ENCODE measurements around the gene C1QTNF1. TPM values are rescaled to one million over a fixed set of nuclear protein-coding genes. Genes with fewer than 3 reads are reported as not detected.

Gene C1QTNF1
- total RNA-seq, 1 donor from 2014 or later = 14.6 TPM

- peak; percentile 80 for DNase-seq
Measured at GRCh38 chr17:79042421-79043190, 18.6 kb downstream of the C1QTNF1 start.

DNA sequence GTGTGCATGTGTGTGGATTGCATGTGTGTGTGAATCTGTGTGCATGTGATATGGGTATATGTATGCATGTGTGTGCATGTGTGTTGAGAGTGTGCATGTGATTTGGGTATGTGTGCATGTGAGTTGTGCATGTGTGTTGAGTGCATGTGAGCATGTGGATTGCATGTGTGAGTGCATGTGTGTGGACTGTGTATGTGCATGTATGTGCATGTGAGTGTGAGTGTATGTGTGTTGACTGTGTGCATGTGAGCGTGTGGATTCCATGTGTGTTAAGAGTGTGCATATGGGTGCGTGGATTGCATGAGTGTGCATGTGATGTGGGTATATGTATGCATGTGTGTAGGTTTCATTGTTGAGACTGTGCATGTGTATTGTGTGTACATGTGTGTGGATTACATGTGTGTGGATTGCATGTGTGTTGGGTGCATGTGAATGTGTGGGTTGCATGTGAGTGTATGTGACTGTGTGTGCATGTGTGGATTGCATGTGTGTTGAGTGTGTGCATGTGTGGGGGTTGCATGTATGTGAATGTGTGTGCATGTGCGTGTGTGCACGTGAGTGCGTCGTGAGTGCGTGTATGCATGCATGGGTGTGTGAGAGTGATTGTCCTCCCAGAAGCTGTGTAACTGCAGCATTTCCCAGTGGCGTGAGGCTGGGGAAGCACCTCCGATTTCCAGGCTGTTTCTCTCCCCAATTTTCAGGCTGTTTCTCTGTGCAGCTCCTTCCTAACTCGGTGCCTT, 19.4 kb downstream of the C1QTNF1 start:
- DNase-seq = no peak

DNA sequence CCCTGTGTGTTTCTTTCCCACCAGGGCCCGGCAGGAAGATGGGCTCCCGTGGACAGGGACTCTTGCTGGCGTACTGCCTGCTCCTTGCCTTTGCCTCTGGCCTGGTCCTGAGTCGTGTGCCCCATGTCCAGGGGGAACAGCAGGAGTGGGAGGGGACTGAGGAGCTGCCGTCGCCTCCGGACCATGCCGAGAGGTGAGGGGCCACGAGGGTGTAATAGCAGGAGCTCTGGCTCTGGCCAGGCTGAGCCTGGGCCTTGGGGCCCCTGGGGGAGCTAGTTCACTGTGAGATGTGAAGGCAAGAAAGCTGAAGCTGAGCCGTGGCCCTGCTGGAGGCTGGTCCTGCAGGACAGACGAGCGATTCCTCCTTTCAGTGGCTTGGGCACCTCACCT, 20.0 kb downstream of the C1QTNF1 start:
- DNase-seq = no peak

DNA sequence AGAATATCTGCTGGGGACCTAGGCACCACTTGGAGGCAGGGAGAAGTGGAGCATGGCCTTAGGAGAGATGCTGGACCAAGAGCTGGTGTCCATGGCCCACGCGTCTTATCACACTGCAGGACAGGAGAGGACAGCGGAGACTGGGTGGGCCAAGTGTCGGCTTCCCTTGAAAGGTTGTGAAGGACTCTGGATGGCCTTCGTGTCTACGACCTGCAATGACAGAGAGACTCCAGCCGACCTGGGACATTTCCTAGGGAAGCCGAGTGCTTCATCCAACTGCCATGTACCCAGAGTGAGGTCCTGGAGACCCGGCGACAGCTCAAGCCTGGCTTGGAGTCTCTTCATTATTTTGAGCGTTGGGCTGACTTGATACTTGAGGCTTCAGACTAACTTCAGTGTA, 20.5 kb downstream of the C1QTNF1 start:
- DNase-seq = no peak

GRCh38 chr17:79045001-79045729, 21.2 kb downstream of the C1QTNF1 start:
- no peak for DNase-seq

GRCh38 chr17:79045842-79046196, 21.9 kb downstream of the C1QTNF1 start:
- DNase-seq = peak; percentile 86

DNA sequence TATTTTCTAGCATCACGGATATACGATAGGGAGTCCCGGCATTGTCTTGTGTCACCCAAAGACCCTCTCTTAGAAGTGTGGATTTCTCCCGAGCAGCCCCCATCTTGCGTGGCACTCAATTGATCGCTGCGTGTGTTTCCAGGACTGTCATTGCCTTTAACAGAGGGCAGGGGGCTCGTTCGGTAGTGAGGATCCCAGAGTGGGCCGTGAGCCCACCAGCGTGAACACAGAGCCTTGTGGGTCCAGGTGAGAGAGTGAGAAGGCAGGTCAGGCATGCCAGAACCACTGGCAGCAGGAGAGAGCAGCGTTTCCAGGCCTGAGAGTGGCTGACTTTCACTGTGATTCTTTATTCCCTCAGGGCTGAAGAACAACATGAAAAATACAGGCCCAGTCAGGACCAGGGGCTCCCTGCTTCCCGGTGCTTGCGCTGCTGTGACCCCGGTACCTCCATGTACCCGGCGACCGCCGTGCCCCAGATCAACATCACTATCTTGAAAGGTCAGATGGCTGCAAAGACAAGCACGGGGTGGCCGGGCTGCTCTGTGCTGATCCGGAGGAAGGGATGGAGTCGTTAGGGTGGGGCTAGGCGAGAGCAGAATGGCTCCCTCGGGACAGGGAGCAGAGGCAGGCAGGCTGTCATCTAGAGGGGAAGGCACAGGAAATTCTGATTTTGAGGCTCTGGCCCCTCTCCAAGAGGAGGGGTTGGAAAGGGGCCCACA, 22.4 kb downstream of the C1QTNF1 start:
- no peak for DNase-seq

DNA sequence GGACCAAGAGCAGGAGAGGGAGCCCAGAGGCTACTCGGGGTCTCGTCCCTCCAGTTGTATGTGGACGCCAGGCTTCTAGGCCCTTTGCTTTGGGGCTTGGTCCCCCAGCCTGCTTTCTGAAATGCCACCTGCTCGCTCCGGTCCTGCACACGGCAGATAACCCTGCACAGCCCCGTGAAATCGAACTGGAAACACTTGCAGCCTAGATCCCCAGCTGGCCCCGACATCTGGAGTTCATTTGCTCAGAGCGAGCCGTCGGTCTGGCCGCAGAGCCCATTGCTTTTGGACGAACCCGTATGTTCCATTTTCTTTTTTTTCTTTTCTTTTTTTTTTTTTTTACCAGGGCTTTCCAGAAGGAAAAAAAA, 22.9 kb downstream of the C1QTNF1 start:
- DNase-seq = no peak

DNA sequence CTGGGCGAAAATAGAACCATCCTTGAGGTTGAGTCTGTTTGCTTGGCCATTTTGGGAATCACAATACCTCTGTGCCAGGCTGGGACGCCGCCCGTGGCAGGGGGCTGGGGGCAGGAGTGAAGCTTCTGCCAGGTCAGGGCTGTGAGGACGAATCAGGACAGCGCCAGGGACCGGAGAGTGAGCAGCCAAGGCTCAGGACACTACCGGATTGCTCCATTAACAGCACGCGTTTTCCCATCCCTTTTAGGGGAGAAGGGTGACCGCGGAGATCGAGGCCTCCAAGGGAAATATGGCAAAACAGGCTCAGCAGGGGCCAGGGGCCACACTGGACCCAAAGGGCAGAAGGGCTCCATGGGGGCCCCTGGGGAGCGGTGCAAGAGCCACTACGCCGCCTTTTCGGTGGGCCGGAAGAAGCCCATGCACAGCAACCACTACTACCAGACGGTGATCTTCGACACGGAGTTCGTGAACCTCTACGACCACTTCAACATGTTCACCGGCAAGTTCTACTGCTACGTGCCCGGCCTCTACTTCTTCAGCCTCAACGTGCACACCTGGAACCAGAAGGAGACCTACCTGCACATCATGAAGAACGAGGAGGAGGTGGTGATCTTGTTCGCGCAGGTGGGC, 23.4 kb downstream of the C1QTNF1 start:
- DNase-seq = no peak

GRCh38 chr17:79047923-79048825, 24.2 kb downstream of the C1QTNF1 start:
- DNase-seq = no peak

DNA sequence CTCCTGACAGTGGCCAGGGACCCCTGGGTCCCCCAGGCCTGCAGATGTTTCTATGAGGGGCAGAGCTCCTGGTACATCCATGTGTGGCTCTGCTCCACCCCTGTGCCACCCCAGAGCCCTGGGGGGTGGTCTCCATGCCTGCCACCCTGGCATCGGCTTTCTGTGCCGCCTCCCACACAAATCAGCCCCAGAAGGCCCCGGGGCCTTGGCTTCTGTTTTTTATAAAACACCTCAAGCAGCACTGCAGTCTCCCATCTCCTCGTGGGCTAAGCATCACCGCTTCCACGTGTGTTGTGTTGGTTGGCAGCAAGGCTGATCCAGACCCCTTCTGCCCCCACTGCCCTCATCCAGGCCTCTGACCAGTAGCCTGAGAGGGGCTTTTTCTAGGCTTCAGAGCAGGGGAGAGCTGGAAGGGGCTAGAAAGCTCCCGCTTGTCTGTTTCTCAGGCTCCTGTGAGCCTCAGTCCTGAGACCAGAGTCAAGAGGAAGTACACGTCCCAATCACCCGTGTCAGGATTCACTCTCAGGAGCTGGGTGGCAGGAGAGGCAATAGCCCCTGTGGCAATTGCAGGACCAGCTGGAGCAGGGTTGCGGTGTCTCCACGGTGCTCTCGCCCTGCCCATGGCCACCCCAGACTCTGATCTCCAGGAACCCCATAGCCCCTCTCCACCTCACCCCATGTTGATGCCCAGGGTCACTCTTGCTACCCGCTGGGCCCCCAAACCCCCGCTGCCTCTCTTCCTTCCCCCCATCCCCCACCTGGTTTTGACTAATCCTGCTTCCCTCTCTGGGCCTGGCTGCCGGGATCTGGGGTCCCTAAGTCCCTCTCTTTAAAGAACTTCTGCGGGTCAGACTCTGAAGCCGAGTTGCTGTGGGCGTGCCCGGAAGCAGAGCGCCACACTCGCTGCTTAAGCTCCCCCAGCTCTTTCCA, 25.1 kb downstream of the C1QTNF1 start:
- DNase-seq = no peak

DNA sequence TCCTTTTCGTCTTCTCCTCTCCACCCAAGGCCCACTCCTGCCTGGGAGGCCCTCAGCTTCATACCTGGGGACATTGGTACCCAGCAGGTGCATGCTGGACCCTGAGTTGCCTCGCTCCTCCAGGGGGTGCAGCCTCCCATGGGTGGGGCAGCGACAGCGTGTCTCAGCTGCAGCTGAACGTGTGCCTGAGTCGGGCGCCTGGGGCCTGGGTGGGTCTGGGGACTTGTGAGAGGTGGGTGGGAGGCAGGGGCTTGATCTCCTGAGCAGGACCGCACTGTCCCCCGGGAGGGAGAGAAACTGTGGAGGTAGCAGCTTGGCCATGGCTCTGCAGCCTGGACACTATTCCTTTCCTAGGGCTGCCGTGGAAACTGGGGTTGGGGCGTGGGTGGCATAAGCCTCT, 25.9 kb downstream of the C1QTNF1 start:
- DNase-seq = no peak

DNA sequence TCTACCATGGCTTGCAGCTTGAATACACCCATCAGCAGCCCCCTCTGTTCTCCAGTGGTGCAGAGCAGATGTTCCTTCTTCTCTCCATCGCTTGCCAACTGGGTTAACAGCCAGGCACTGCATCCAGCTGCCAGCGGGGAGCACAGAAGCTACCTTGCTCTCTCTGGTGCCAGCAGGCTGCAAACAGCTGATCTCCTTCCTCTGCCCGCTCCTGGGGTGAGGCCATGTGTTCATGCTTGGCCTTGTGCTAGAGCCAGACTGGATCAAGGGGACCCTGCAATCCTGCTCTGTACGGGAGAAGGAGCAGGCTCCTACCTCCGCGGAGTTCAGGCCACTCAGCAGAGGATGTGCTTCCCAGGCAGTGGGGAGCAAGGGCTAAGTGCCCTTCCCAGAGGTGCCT, 26.6 kb downstream of the C1QTNF1 start:
- DNase-seq = no peak

DNA sequence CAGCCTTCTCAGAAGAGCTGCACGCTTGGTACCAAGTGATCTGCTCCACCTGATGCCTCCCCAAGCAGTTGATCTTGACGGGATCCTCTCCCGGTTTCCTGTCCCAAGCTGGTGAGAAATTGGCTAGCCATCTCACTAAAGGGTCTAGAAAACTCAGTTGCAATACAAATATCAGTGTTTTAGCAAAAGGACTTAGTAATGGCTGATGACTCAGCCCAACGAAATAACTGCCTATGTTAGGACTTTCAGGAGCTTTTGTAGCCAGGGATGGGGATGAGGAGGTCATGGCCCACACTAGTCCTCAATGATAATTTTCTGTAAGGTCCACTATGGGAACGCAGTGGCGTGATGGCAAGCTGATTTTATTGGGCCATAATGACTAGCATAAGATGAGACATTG, 27.3 kb downstream of the C1QTNF1 start:
- DNase-seq = no peak

- no peak for DNase-seq
Measured at GRCh38 chr17:79052131-79052530, 28.2 kb downstream of the C1QTNF1 start.

- DNase-seq = peak; percentile 83
Measured at GRCh38 chr17:79053251-79053925, 29.4 kb downstream of the C1QTNF1 start.

- peak; percentile 32 for DNase-seq
Measured at GRCh38 chr17:79054200-79054960, 30.4 kb downstream of the C1QTNF1 start.

- no peak for DNase-seq
Measured at GRCh38 chr17:79055197-79055596, 31.2 kb downstream of the C1QTNF1 start.

All from dermis blood vessel endothelial cell (primary cell).